ENCODE results near the gene ZNF593OS. TPM values are rescaled to one million over a fixed set of nuclear protein-coding genes. Genes with fewer than 3 reads are reported as not detected.

The ZNF593OS gene
- total and polyA plus RNA-seq, 10 of the 15 experiments (the other 5 are each of a cell fraction or from before 2014, with no cell fraction given), result 0.16 to 1.7 (median 0.59) TPM; not detected in 6

DNA sequence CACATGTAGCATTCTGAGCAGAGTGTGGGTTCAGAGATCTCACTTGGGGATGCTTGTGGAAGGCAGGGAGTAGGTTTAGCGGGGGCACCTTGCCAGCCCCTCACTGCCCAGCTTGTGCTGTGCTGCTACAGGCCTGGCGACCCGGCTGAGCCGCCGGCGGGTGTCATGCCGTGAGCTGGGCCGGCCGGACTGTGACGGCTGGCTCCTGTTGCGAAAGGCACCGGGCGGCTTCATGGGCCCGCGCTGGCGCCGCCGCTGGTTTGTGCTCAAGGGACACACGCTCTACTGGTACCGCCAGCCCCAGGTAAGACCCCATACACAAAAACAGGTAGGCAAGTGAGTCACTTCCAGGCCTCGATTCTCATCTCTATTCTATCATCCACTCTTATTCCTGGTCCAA is 13.3 kb upstream of the ZNF593OS start:
- H2AFZ ChIP-seq (ENCODE audit: control insufficient read depth, low read depth, low read length), result no peak overlapping the region
- in situ Hi-C loops (cut with MboI) (no loop called here), intact Hi-C loops (cut with micrococcal nuclease; ENCODE audit: unreplicated experiment) (no loop called here)
- H3K9me3 ChIP-seq (replicated peaks; ENCODE audit: control insufficient read depth, insufficient read depth, low read length), result no peaks in the 10 kb centered on the region
- DNase-seq (ENCODE audit: low read depth, low spot score) (no peak), FAIRE-seq (no peak), ATAC-seq (no peak)
- 90% methylated on average over 21 of the region's 21 CpGs for WGBS (ENCODE audit: insufficient coverage, insufficient replicate concordance, low lambda C conversion rate, missing lambda C conversion rate)
- RAD21 ChIA-PET (ENCODE audit: unreplicated experiment), result interaction anchor here (0.6 kb wide), 1 partner anchor 42 kb away, joined by 5 read pairs; no protein-coding TSS in a partner anchor
- H3K27me3 ChIP-seq (replicated peaks in 1 of 2; ENCODE audit: control insufficient read depth in 2 of 2, insufficient read depth in 2 of 2, low read length in 1 of 2), result no peaks in the 10 kb centered on the region
- H3K4me1 ChIP-seq (ENCODE audit: control insufficient read depth, insufficient read depth, low read length), result peaks cover 6% of the 10 kb centered on the region
- POLR2A ChIA-PET, result no interaction called here
- H3K79me2 ChIP-seq (ENCODE audit: control insufficient read depth, insufficient read depth, low read length), result no peaks in the 10 kb centered on the region
- no peaks in the 10 kb centered on the region for H3K36me3 ChIP-seq (ENCODE audit: control insufficient read depth in 2 of 2, insufficient read depth in 2 of 2, low read length in 1 of 2)
- no TSS peak for BruUV-seq (replicated peaks)
- CTCF ChIA-PET, result no interaction called here
- H3K4me3 ChIP-seq, result no peak overlapping the region
- no peak overlapping the region for H3K9ac ChIP-seq (ENCODE audit: control insufficient read depth, insufficient read depth, low read length)
- H4K20me1 ChIP-seq (ENCODE audit: control insufficient read depth, insufficient read depth), result no peaks in the 10 kb centered on the region
- TF ChIP-seq ATF3 (IDR thresholded peaks at IDR 0.05; ENCODE audit: borderline replicate concordance, extremely low read depth, low read depth, low read length) (no peak), USF2 (IDR thresholded peaks at IDR 0.05; ENCODE audit: borderline replicate concordance, low read depth, low read length) (no peak)
- H3K4me2 ChIP-seq (ENCODE audit: control insufficient read depth, insufficient read depth), result no peak overlapping the region
- no peak overlapping the region for H3K27ac ChIP-seq (ENCODE audit: control insufficient read depth, insufficient read depth)
- SMC1A ChIA-PET (ENCODE audit: uncharacterized antibody, unreplicated experiment), result no interaction called here

GRCh38 chr1:26184086-26184485 is 12.5 kb upstream of the ZNF593OS start:
- Histone ChIP-seq H2AFZ (ENCODE audit: control insufficient read depth, low read depth, low read length) (no peak overlapping the region), H4K20me1 (ENCODE audit: control insufficient read depth, insufficient read depth) (no peaks in the 10 kb centered on the region), H3K27ac (ENCODE audit: control insufficient read depth, insufficient read depth) (no peak overlapping the region), H3K79me2 (ENCODE audit: control insufficient read depth, insufficient read depth, low read length) (no peaks in the 10 kb centered on the region), H3K4me1 (ENCODE audit: control insufficient read depth, insufficient read depth, low read length) (peaks cover 10% of the 10 kb centered on the region), H3K9me3 (replicated peaks; ENCODE audit: control insufficient read depth, insufficient read depth, low read length) (no peaks in the 10 kb centered on the region), H3K9ac (ENCODE audit: control insufficient read depth, insufficient read depth, low read length) (no peak overlapping the region), H3K4me3 (no peak overlapping the region), H3K4me2 (ENCODE audit: control insufficient read depth, insufficient read depth) (no peak overlapping the region), H3K27me3 (replicated peaks in 1 of 2; ENCODE audit: control insufficient read depth in 2 of 2, insufficient read depth in 2 of 2, low read length in 1 of 2) (no peaks in the 10 kb centered on the region), H3K36me3 (ENCODE audit: control insufficient read depth in 2 of 2, insufficient read depth in 2 of 2, low read length in 1 of 2) (no peaks in the 10 kb centered on the region)
- intact Hi-C loops (cut with micrococcal nuclease; ENCODE audit: unreplicated experiment), result no loop called here
- WGBS (ENCODE audit: insufficient coverage, insufficient replicate concordance, low lambda C conversion rate, missing lambda C conversion rate), result 52% methylated on average over 6 of the region's 7 CpGs
- BruUV-seq (replicated peaks), result no TSS peak
- SMC1A ChIA-PET (ENCODE audit: uncharacterized antibody, unreplicated experiment), result no interaction called here
- POLR2A ChIA-PET, result interaction anchor here (0.6 kb wide), 1 partner anchor 123 kb away, joined by 5 read pairs; no protein-coding TSS in a partner anchor
- ATAC-seq (no peak), FAIRE-seq (no peak), DNase-seq (ENCODE audit: low read depth, low spot score) (no peak)
- CTCF ChIA-PET, result interaction anchor here (1.0 kb wide), 1 partner anchor 14 kb away, joined by 3 read pairs; the partner anchor contains the start of gene ZNF593
- RAD21 ChIA-PET (ENCODE audit: unreplicated experiment), result no interaction called here
- in situ Hi-C loops (cut with MboI), result no loop called here
- TF ChIP-seq JUNB (IDR thresholded peaks at IDR 0.05), result no peak
- TF ChIP-seq RELA (IDR thresholded peaks at IDR 0.05; ENCODE audit: borderline replicate concordance, partially characterized antibody), result no peak
- no peak for TF ChIP-seq SPI1 (IDR thresholded peaks at IDR 0.05; ENCODE audit: borderline replicate concordance, insufficient read depth, low read depth, low read length)
- TF ChIP-seq BMI1 (IDR thresholded peaks at IDR 0.05; ENCODE audit: borderline replicate concordance), result no peak
- TF ChIP-seq ATF3 (IDR thresholded peaks at IDR 0.05; ENCODE audit: borderline replicate concordance, extremely low read depth, low read depth, low read length), result no peak
- TF ChIP-seq ETV6 (conservative IDR thresholded peaks at IDR 0.05 in 1 of 2, IDR thresholded peaks at IDR 0.05 in 1 of 2; ENCODE audit: borderline replicate concordance in 1 of 2, low read depth in 1 of 2), result no peak
- TF ChIP-seq ZNF217 (IDR thresholded peaks at IDR 0.05), result no peak
- TF ChIP-seq SRF (IDR thresholded peaks at IDR 0.05; ENCODE audit: low read depth in 2 of 2, low read length in 2 of 2), result no peak
- no peak for TF ChIP-seq NRF1 (conservative IDR thresholded peaks at IDR 0.05; ENCODE audit: low read depth, low read length)
- no peak for TF ChIP-seq POLR2A (IDR thresholded peaks at IDR 0.05; ENCODE audit: low read depth, low read length)
- no peak for TF ChIP-seq JUND (IDR thresholded peaks at IDR 0.05; ENCODE audit: low read depth, low read length)
- TF ChIP-seq RFX5 (IDR thresholded peaks at IDR 0.05; ENCODE audit: low read depth, low read length), result no peak
- TF ChIP-seq CREB1 (IDR thresholded peaks at IDR 0.05; ENCODE audit: low read depth), result no peak
- TF ChIP-seq FOXM1 (IDR thresholded peaks at IDR 0.05; ENCODE audit: low read depth, low read length), result no peak

Measured in GM12878 (cell line).